CD4-positive, alpha-beta T cell treated with Interleukin-1 beta for 1 hour (primary cell): ENCODE measurements around the gene MIOX.
A peak's percentile ranks its signal among the peaks of the same experiment; 100 is the strongest.

Experiments
- DNase-seq, 2 donors: peaks; one replicate each; pipeline ENCODE4 v3.0.0-alpha.2; 2020 to 2022

MIOX gene

DNA sequence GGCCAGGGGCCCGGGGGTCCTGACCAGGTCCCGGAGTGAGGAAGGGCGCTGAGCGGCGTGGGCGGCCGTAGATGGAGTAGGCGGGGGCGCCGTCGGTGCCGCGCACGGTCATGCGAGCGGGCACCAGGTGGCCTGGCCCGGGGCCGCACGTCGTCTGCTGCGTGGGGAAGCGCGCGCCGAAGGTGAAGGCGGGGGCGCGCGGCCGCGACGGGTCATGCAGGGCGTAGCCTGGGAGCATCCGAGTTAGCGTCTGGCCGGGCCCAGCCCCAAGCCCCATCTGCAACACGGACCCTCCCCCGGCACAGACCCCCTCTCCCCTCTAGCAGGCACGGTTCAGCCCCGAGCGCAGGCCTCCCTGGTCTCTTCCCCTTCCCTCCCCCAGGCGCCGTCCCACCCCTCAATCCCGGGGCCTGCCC lies 44.9 kb downstream of the MIOX start:
- DNase-seq, result peak; percentile 75 to 83

DNA sequence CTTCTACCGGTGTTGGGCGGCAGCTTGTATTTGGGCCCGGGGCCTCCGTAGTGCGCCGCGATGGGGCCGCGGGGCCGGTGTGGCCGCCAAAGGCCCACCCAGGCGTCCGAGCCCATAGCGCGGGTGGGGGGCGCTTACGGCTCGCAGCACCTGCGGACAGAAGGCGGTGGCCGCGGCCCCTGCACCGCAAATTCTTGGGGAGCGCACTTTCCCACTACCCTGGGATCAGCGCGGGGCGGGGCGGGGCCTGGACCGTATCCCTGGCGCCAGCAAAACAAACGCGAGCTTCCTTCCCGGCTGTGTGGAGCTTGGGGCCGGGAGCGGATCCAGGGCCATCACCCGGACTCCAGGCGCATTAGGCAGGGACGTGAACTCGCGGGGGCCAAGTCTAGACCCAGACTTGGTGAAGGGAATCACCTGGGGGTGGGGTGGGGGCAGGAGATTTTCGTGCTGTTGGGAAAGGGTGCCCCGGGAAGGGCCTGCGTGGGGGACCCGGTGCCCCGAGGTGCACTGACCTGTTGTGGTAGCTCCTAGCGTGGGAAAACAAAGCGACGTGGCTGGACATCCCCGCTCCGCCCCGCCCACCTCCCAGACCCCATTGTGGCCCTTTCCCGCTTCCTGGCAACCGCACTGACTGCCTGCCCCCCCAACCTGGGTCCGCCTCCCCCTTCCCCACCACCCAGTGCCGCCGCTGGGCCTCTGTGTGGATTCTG lies 45.5 kb downstream of the MIOX start:
- DNase-seq, result peak; percentile 33 to 49

DNA sequence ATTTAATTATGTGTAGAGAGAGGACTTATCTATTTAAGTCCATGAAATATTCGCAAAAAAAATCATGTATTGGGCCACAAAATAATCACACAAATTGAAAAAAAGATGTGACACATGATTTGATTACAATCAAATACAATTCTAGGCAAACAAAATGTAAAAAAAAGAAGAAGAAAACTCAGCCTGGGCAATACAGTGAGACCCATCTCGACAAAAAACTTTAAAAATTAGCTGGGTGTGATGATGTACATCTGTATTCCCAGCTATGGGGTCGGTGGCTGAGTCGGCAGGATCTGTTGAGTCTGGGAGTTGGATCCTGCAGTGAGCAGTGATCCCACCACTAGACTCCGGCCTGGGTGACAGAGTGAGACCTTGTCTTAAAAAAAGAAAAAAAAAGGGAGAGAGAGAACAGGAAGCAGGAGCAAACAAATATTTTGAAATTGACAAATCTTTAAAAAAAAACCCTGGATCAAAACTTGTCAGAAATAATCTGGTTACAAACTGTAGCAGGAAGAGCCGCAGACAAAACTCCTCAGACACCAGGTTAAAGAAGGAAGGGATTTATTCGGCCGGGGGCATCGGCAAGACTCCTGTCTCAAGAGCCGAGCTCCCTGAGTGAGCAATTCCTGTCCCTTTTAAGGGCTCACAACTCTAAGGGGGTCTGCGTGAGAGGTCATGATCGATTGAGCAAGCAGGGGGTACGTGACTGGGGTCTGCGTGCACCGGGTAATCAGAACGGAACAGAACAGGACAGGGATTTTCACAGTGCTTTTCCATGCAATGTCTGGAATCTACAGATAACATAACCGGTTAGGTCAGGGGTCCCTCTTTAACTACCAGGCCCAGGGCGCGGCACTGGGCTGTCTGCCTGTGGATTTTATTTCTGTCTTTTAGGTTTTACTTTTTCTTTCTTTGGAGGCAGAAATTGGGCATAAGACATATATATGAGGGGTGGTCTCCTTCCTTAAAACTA lies 46.5 kb downstream of the MIOX start:
- DNase-seq, result no peak

DNA sequence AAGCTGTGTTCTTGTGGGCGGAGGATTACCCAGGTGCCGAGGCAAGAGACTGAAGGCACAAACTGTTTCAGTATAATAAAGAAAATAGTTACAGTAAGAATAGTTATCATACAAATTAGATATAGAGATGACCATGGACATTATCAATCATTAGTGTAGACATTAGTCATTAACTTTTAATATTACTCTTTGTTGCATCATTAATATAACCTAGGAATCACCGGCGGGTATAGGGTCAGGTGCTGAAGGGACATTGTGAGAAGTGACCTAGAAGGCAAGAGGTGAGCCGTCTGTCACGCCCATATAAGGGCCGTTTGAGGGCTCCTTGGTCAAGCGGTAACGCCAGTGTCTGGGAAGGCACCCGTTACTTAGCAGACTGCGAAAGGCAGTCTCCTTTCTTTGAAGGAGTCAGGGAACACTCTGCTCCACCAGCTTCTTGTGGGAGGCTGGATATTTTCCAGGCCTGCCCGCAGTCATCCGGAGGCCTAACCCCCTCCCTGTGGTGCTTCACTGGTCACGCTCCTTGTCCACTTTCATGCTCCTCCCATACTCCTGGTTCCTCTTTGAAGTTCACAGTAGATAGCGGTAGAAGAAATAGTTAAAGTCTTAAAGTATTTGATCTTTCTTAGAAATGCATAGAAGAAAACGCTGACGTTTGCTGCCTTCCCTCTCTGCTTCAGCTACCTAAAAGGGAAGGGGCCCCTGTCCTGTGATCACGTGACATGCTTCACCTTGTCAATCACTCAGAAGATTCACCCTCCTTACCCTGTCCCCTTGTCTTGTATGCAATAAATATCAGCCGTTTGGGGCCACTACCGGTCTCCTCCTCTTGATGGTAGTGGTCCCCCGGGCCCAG lies 47.4 kb downstream of the MIOX start:
- DNase-seq, result peak in 1 of 2 donors; percentile 33

DNA sequence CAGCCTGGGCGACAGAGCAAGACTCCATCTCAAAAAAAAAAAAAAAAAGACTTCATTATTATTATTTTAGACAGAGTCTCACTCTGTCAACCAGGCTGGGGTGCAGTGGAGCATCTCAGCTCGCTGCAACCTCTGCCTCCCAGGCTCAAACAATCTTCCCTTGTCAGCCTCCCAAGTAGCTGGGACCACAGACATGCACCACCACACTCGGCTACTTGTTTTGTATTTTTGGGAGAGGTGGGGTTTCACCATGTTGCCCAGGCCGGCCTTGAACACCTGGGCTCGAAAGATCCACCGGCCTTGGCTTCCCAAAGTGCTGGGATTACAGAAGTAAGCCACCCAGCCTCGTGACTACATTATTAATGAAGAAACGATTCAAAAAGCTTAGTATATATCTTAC lies 48.5 kb downstream of the MIOX start:
- DNase-seq, result no peak

DNA sequence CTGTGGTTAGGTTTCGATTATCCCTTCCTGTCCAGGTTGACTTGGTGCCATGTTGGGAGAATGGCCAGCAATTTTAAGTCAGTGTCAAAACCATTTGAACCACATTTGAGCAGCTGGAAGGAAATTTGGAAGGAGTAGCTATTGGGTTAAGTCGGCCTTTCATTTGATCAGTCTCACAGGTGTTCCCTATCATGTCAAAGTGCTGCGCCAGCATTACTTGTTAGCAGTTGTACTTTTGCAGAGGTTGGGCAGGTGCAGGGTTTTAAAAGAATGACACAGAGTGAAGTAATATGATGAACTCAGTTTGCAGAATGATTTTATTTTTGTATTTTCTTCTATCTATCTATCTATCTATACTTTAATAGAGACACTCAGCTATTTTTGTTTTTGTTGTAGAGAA lies 49.6 kb downstream of the MIOX start:
- DNase-seq, result no peak

DNA sequence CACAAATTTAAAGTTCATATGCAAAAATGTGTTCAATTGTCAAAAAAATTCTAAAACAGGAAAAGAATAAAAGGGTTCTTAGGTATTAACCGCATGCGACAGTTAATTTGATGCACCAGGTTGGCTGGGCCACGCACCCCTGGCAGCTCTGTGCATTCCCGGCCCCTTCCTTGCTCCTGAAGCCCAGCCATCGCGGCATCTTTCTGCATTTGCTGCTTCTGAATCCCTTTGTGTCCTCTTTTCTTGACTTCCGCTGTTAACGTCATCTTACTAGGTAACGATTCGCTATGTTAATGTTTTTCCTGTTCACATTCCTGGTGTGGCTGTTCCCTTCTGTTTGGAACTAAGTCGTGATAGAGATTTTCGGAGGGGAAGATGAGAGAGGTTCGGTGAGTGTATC lies 51.1 kb downstream of the MIOX start:
- no peak for DNase-seq
